Chondrocyte (in vitro differentiated cells): ENCODE measurements around the gene C1S. TPM values are rescaled to one million over a fixed set of nuclear protein-coding genes. Genes with fewer than 3 reads are reported as not detected.

Experiments used
- DNase-seq: peaks from one replicate; pipeline ENCODE4 v3.0.0; 2021; ENCODE audit warnings: mixed read lengths, low spot score
- H3K27ac Mint-ChIP-seq: one replicate; pipeline ENCODE4 v1.8.0; 2021; ENCODE audit warnings: mild to moderate bottlenecking, moderate library complexity, mixed read lengths; ENCODE audit not compliant: unreplicated experiment
- H3K27me3 Mint-ChIP-seq: 2 replicates; pipeline ENCODE4 v1.8.0; 2021; ENCODE audit warnings: low read depth, mixed read lengths
- H3K36me3 Mint-ChIP-seq: 2 replicates; pipeline ENCODE4 v1.8.0; 2021; ENCODE audit warnings: low read depth, mixed read lengths
- H3K4me1 Mint-ChIP-seq: 2 replicates; pipeline ENCODE4 v1.8.0; 2021; ENCODE audit warnings: low read depth, mild to moderate bottlenecking, mixed read lengths
- H3K4me3 Mint-ChIP-seq: one replicate; pipeline ENCODE4 v1.8.0; 2021; ENCODE audit warnings: mild to moderate bottlenecking, moderate library complexity, mixed read lengths; ENCODE audit not compliant: unreplicated experiment
- H3K9me3 Mint-ChIP-seq: 2 replicates; pipeline ENCODE4 v1.8.0; 2021; ENCODE audit warnings: low read depth, mixed read lengths
- CTCF ChIP-seq: fragments of 200-600 bp; sonication (generic); IDR thresholded peaks from 2 replicates; pipeline ENCODE4 v1.5.0; 2021; ENCODE audit warnings: antibody characterized with exemption, mild to moderate bottlenecking, moderate library complexity
- total RNA-seq: library from RNA; stranded (reverse); gene quantifications from 3 replicates; pipeline ENCODE4 v1.2.1, GENCODE V29; 2021

C1S gene
- total RNA-seq, 1 donor from 2014 or later = 20.8 TPM

- H3K4me1 Mint-ChIP-seq = peaks cover 11% of the 10 kb centered on the region
- peaks cover 3% of the 10 kb centered on the region for H3K9me3 Mint-ChIP-seq
- H3K27ac Mint-ChIP-seq = no peak overlapping the region
- H3K27me3 Mint-ChIP-seq = no peaks in the 10 kb centered on the region
- peaks cover 5% of the 10 kb centered on the region for H3K36me3 Mint-ChIP-seq
- no peak overlapping the region for H3K4me3 Mint-ChIP-seq
- no peak for TF ChIP-seq CTCF
- DNase-seq = no peak
These were observed 20.5 kb downstream of the C1S start for GRCh38 chr12:7081037-7081436.

- H3K4me1 Mint-ChIP-seq = peaks cover 11% of the 10 kb centered on the region
- DNase-seq = no peak
- no peak overlapping the region for H3K27ac Mint-ChIP-seq
- no peaks in the 10 kb centered on the region for H3K27me3 Mint-ChIP-seq
- TF ChIP-seq CTCF = no peak
- peaks cover 5% of the 10 kb centered on the region for H3K36me3 Mint-ChIP-seq
- peaks cover 3% of the 10 kb centered on the region for H3K9me3 Mint-ChIP-seq
- no peak overlapping the region for H3K4me3 Mint-ChIP-seq
These were observed 22.6 kb downstream of the C1S start for GRCh38 chr12:7083125-7083524.

GRCh38 chr12:7089196-7089871 is 28.8 kb downstream of the C1S start:
- H3K9me3 Mint-ChIP-seq = no peaks in the 10 kb centered on the region
- no peak for DNase-seq
- no peak overlapping the region for H3K4me3 Mint-ChIP-seq
- no peak for TF ChIP-seq CTCF
- H3K4me1 Mint-ChIP-seq = peaks cover 13% of the 10 kb centered on the region
- H3K27ac Mint-ChIP-seq = no peak overlapping the region
- H3K36me3 Mint-ChIP-seq = peaks cover 3% of the 10 kb centered on the region
- H3K27me3 Mint-ChIP-seq = peaks cover 2% of the 10 kb centered on the region

GRCh38 chr12:7090222-7090998 is 29.9 kb downstream of the C1S start:
- no peaks in the 10 kb centered on the region for H3K9me3 Mint-ChIP-seq
- no peak overlapping the region for H3K27ac Mint-ChIP-seq
- peaks cover 2% of the 10 kb centered on the region for H3K27me3 Mint-ChIP-seq
- peaks cover 13% of the 10 kb centered on the region for H3K4me1 Mint-ChIP-seq
- no peak for DNase-seq
- H3K4me3 Mint-ChIP-seq = no peak overlapping the region
- peaks cover 3% of the 10 kb centered on the region for H3K36me3 Mint-ChIP-seq
- no peak for TF ChIP-seq CTCF

GRCh38 chr12:7091171-7091570 is 30.7 kb downstream of the C1S start:
- H3K9me3 Mint-ChIP-seq = no peaks in the 10 kb centered on the region
- no peak for DNase-seq
- H3K4me1 Mint-ChIP-seq = peaks cover 13% of the 10 kb centered on the region
- H3K36me3 Mint-ChIP-seq = peaks cover 3% of the 10 kb centered on the region
- no peak overlapping the region for H3K4me3 Mint-ChIP-seq
- H3K27ac Mint-ChIP-seq = no peak overlapping the region
- H3K27me3 Mint-ChIP-seq = peaks cover 2% of the 10 kb centered on the region
- no peak for TF ChIP-seq CTCF
